HepG2 (cell line): ENCODE results near the gene PIEZO2. TPM values are rescaled to one million over a fixed set of nuclear protein-coding genes. Genes with fewer than 3 reads are reported as not detected.
A peak's percentile ranks its signal among the peaks of the same experiment; 100 is the strongest.

ENCODE experiments used
- ADNP ChIP-seq: sonication (generic); formaldehyde crosslinking; IDR thresholded peaks from 2 replicates; pipeline ENCODE4 v1.4.0; 2020; ENCODE audit warnings: missing genetic modification reagents
- AHR ChIP-seq: IDR thresholded peaks from 2 replicates; pipeline ENCODE4 v1.6.1; 2018; ENCODE audit warnings: missing genetic modification reagents, missing compliant biosample characterization
- CERS6 ChIP-seq: sonication (generic); formaldehyde crosslinking; IDR thresholded peaks from 2 replicates; pipeline ENCODE4 v1.5.0; 2020; ENCODE audit warnings: missing genetic modification reagents
- CTCF ChIP-seq: sonication (generic); formaldehyde crosslinking; IDR thresholded peaks from 2 replicates; pipeline ENCODE4 v1.5.0; 2020; ENCODE audit warnings: mild to moderate bottlenecking, missing genetic modification reagents, moderate library complexity
- GLI4 ChIP-seq: sonication (generic); formaldehyde crosslinking; IDR thresholded peaks from 2 replicates; pipeline ENCODE4 v1.5.1; 2020; ENCODE audit warnings: missing genetic modification reagents, mild to moderate bottlenecking, moderate library complexity, borderline replicate concordance
- HES4 ChIP-seq: sonication (generic); formaldehyde crosslinking; IDR thresholded peaks from 2 replicates; pipeline ENCODE4 v1.9.0; 2021; ENCODE audit warnings: mild to moderate bottlenecking, missing genetic modification reagents, borderline replicate concordance
- HNRNPL ChIP-seq: fragments of 200-400 bp; formaldehyde crosslinking; IDR thresholded peaks from 2 replicates; pipeline ENCODE4 v1.6.1; 2017; ENCODE audit warnings: mild to moderate bottlenecking, low read depth, low read length
- HOXA5 ChIP-seq: sonication (generic); formaldehyde crosslinking; IDR thresholded peaks from 2 replicates; pipeline ENCODE4 v1.4.0; 2020; ENCODE audit warnings: missing genetic modification reagents
- JDP2 ChIP-seq: sonication (generic); formaldehyde crosslinking; IDR thresholded peaks from 2 replicates; pipeline ENCODE4 v1.8.1; 2022; ENCODE audit warnings: missing genetic modification reagents, borderline replicate concordance
- KLF16 ChIP-seq, 2 experiments: sonication (generic) in 1 of 2; formaldehyde crosslinking in 1 of 2; IDR thresholded peaks; 2 replicates each; pipeline versions ENCODE4 v1.6.1 to v1.8.0; 2016 to 2023; ENCODE audit warnings: missing genetic modification reagents in 2 of 2, missing compliant biosample characterization in 1 of 2
- MAX ChIP-seq: IDR thresholded peaks from 2 replicates; pipeline ENCODE4 v1.6.1; 2012; ENCODE audit warnings: inconsistent platforms
- NFIB ChIP-seq: sonication (generic); formaldehyde crosslinking; IDR thresholded peaks from 2 replicates; pipeline ENCODE4 v1.9.0; 2021; ENCODE audit warnings: missing genetic modification reagents, mild to moderate bottlenecking, borderline replicate concordance
- PRPF4 ChIP-seq: fragments of 200-400 bp; formaldehyde crosslinking; IDR thresholded peaks from 2 replicates; pipeline ENCODE4 v1.6.1; 2016; ENCODE audit warnings: low read length, low read depth; ENCODE audit not compliant: poor library complexity, severe bottlenecking
- SOX5 ChIP-seq: IDR thresholded peaks from 2 replicates; pipeline ENCODE4 v1.6.1; 2016; ENCODE audit warnings: borderline replicate concordance
- SPEN ChIP-seq: sonication (generic); formaldehyde crosslinking; IDR thresholded peaks from 2 replicates; pipeline ENCODE4 v1.5.1; 2020; ENCODE audit warnings: low read depth, mild to moderate bottlenecking, missing genetic modification reagents
- TEF ChIP-seq: sonication (generic); formaldehyde crosslinking; IDR thresholded peaks from 2 replicates; pipeline ENCODE4 v1.5.0; 2020; ENCODE audit warnings: missing genetic modification reagents
- ZMYM2 ChIP-seq: sonication (generic); formaldehyde crosslinking; IDR thresholded peaks from 2 replicates; pipeline ENCODE4 v1.8.0; 2022; ENCODE audit warnings: mild to moderate bottlenecking, missing genetic modification reagents
- ZNF121 ChIP-seq: sonication (generic); formaldehyde crosslinking; IDR thresholded peaks from 2 replicates; pipeline ENCODE4 v1.5.0; 2020; ENCODE audit warnings: mild to moderate bottlenecking, missing genetic modification reagents
- ZNF18 ChIP-seq: sonication (generic); formaldehyde crosslinking; IDR thresholded peaks from 2 replicates; pipeline ENCODE4 v1.8.0; 2022; ENCODE audit warnings: mild to moderate bottlenecking, missing genetic modification reagents; ENCODE audit not compliant: insufficient replicate concordance
- ZNF24 ChIP-seq: fragments of 450-650 bp; IDR thresholded peaks from 2 replicates; pipeline ENCODE4 v1.6.1; 2017; ENCODE audit warnings: antibody characterized with exemption, mild to moderate bottlenecking
- ZNF775 ChIP-seq: sonication (generic); formaldehyde crosslinking; IDR thresholded peaks from 2 replicates; pipeline ENCODE4 v1.4.0; 2020; ENCODE audit warnings: missing genetic modification reagents, mild to moderate bottlenecking, moderate library complexity, borderline replicate concordance
- ZNF839 ChIP-seq: sonication (generic); formaldehyde crosslinking; IDR thresholded peaks from 2 replicates; pipeline ENCODE4 v1.4.0; 2020; ENCODE audit warnings: missing genetic modification reagents, mild to moderate bottlenecking, borderline replicate concordance
- ZNF878 ChIP-seq: sonication (generic); formaldehyde crosslinking; IDR thresholded peaks from 2 replicates; pipeline ENCODE4 v1.8.1; 2023; ENCODE audit warnings: mild to moderate bottlenecking, missing genetic modification reagents, moderate library complexity
- polyA plus RNA-seq, 8 experiments: library from polyadenylated mRNA; depleted of rRNA in 3 of 8; stranded (reverse) in 7 of 8; unstranded in 1 of 8; fragments of >200 nt; fragmentation: Illumina TruSeq in 4 of 8; extraction: Trizol in 4 of 8; gene quantifications; 2 replicates each; pipeline versions ENCODE4 v1.2.1 to v1.2.3, GENCODE V29; 2011 to 2016; ENCODE audit warnings: low read depth in 4 of 8, missing spikeins in 1 of 8, mixed read lengths in 1 of 8; ENCODE audit not compliant: insufficient read depth in 1 of 8
- total RNA-seq, 5 experiments: library from RNA; depleted of rRNA; stranded (reverse); fragments of >200 nt; fragmentation: Illumina TruSeq; extraction: Trizol; gene quantifications; 2 replicates each; pipeline ENCODE4 v1.2.3, GENCODE V29; 2016; ENCODE audit warnings: low read depth in 1 of 5

The PIEZO2 gene
- total and polyA plus RNA-seq, 2 of the 13 experiments (the other 11 are each of a cell fraction or from before 2014, with no cell fraction given), result 15.2 to 27.2 TPM

- no peak for TF ChIP-seq ZNF839 (CRISPR knock-in tag)
- TF ChIP-seq ZNF121 (CRISPR knock-in tag), result no peak
- TF ChIP-seq AHR (CRISPR knock-in tag), result no peak
- TF ChIP-seq JDP2 (CRISPR knock-in tag), result no peak
- no peak for TF ChIP-seq NFIB (CRISPR knock-in tag)
- TF ChIP-seq ZNF24, result no peak
- peak; percentile 18; the same call in 1 of the 2 replicates for TF ChIP-seq ZNF878 (CRISPR knock-in tag)
- no peak for TF ChIP-seq SPEN (CRISPR knock-in tag)
- TF ChIP-seq SOX5 (CRISPR knock-in tag), result peak; percentile 46; the same call in 1 of the 2 replicates
- no peak; the same call in 1 of the 2 replicates for TF ChIP-seq MAX
- peak; percentile 76 for TF ChIP-seq TEF (CRISPR knock-in tag)
- no peak for TF ChIP-seq CERS6 (CRISPR knock-in tag)
- TF ChIP-seq ZNF775 (CRISPR knock-in tag), result no peak
- TF ChIP-seq ZMYM2 (CRISPR knock-in tag), result no peak
- TF ChIP-seq GLI4 (CRISPR knock-in tag), result no peak
- TF ChIP-seq ZNF18 (CRISPR knock-in tag), result peak; percentile 15
- no peak for TF ChIP-seq PRPF4
- TF ChIP-seq KLF16 (CRISPR knock-in tag; IDR thresholded peaks at IDR 0.05), result peak in 1 of 2 experiments; percentile 27; a peak in 1 of 4 replicates
- TF ChIP-seq ADNP, result no peak
- TF ChIP-seq CTCF, result 0 out of 2 replicates have a peak, but pooled peaks have one; percentile 5
- TF ChIP-seq HNRNPL, result no peak
- no peak for TF ChIP-seq HOXA5 (CRISPR knock-in tag)
- TF ChIP-seq HES4 (CRISPR knock-in tag), result no peak
These were observed at the start of gene PIEZO2 (continued) for GRCh38 chr18:11149441-11150270.
